Activated CD4-positive, alpha-beta T cell treated with anti-CD3 and anti-CD28 coated beads for 4 hours (primary cell): ENCODE measurements around the gene PLAAT2.
"Not testable (repeated sequence)": the region's sequence is repeated elsewhere in the genome, so short reads cannot be mapped to it uniquely, and the experiment has no call there.

Experiments used
- DNase-seq, 2 donors: peaks; one replicate each; pipeline ENCODE4 v3.0.0-alpha.2; 2020

The PLAAT2 gene

GRCh38 chr11:63574856-63575602, 11.8 kb upstream of the PLAAT2 start:
- no peak for DNase-seq

DNA sequence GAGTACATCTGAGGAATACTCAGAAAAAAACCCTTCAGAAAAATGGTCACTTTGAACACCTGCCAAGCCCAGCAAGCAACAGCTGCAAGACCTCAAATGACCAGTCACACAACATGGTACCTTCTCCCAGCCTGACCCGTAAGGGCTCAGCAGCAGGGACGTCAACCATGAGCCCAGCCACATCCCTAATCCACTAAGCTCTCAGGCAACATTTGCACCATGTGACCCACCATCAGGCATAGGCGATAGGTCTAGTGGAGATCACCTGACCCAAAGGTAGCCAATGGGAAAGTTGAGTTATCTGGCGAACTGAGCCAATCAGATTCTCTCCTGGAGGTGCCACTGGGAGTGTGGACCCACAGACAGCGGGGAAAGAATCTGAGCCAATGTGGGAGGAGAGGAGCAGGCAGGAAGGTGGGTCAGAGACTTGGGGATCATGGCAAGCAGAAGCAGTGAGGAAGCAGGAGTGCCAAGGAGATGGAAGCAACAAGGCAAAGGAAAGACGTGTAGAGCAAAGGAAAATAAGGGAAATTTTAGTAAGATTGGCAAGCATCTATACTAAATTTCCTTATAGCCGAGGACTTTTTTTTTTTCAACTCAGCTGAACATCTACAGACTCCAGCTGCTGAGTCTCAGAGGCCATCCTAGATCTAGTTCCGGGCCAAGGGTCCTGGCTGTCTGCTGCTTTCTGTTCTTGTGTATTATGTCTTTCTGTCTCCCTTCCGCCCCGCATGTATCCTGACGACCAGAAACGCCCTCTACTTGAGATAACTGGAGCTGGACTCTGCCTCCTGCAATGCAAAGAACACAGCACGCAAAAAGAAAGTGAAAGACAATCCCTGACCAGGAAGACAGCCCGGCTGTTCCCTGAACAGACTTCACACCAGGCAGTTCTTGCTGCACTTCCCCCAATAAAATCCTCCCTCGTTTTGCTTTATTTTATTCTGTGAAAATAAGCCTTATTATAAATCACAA, 11.0 kb upstream of the PLAAT2 start:
- peak; percentile 16 to 29 for DNase-seq

- DNase-seq = no peak
Observed at GRCh38 chr11:63572026-63572688, 9.0 kb upstream of the PLAAT2 start.

- no peak for DNase-seq
Observed at GRCh38 chr11:63569570-63569969, 6.4 kb upstream of the PLAAT2 start.

- peak; percentile 51 to 64 for DNase-seq
Observed at GRCh38 chr11:63567044-63567840, 4.1 kb upstream of the PLAAT2 start.

GRCh38 chr11:63564784-63565350, 1.7 kb upstream of the PLAAT2 start:
- DNase-seq = no peak

DNA sequence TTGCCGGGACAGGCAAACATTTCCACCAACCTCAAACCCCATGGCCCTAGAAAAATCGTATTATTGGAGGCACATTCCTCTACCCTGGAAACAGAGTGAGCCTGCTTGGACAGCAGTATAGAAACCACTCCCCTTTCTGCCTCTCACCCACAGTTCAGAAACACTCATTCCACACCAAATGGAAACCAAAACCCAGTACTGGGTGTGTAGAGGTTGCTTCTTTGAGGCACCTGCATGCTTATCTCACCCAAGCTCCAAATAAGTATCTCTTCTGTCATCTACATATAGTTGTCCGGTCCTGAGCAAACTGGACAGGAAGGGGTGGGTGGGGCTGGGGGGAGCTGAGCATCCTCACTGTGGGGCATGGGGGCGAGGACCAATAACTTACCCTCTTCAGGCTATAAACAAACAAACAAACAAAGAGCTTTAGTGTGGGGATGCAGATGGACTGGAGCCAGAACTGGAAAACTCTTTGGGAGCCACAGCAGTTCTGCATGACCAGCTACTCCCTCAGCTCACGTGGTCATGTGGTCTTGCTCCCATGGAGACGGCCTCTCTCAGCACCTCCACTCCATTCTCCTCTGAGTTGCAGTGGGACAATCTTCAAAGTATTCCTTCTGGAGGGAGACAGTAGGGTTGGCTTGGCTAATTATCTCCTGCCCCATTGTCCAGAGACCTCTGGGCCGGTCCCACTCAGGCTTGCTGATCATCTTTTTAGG, 1.0 kb upstream of the PLAAT2 start:
- DNase-seq = no peak

GRCh38 chr11:63560506-63561180, 2.5 kb downstream of the PLAAT2 start:
- DNase-seq = no peak

DNA sequence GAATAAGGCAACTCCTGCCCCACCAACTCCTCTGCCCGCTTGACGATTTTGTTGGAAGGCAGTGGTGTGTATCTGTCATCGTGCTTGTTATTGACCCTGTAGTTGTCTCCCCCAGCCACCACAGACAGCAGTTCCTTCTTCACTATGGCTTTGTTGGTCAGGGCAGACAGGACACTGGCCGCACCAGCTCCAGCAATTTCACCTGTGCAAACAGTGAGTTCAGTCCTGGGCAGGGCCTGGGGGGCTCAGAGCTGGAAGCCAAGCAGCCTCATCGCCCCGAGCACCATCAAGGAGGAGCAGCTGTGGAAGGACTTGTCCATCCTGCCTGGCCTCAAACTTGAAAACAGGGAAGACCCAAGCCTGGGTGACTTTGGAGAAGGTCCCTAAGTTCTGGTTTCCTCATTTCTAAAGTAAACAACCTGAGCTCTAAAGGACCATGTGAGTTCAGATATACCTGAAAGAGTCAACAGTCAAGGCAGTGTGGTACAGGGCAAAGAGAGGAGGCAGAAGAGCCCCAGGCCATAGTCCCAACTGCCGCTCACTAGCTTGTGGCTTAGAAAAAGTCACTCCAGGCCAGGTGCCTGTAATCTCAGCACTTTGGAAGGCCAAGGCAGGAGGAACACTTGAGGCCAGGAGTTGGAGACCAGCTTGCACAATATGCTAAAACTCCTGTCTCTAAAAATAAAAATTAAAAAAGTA, 4.6 kb downstream of the PLAAT2 start:
- no peak for DNase-seq

- DNase-seq = no peak
Observed at GRCh38 chr11:63557570-63557969, 5.6 kb downstream of the PLAAT2 start.

DNA sequence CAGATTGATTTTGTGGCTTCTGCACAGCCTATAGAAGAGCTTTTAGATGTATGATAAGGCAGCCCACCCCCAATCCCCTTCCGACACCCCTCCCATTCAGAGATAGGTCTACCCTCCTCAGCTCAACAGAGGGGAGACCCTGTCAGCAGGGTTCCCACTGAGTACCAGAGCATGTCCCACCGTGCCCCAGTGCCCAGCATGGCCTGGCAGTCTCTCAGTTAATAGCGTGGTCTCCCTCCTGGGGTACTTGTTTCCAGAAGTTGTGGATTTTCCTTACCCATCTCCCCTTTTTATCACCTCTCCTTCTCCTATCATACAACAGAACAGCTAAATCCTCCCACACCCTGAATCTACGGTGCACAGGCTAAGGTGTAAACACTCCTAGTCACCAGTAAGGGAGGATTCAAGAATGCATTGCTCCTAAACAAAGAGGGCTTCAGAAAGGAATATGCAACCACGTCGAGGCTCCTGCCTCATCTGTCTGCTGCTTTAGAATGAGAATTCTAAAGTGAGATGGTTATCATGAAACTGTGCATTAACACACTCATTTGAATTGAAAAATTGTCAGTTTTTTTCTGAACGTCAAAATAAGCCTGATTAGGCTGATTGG, 6.7 kb downstream of the PLAAT2 start:
- no peak for DNase-seq

DNA sequence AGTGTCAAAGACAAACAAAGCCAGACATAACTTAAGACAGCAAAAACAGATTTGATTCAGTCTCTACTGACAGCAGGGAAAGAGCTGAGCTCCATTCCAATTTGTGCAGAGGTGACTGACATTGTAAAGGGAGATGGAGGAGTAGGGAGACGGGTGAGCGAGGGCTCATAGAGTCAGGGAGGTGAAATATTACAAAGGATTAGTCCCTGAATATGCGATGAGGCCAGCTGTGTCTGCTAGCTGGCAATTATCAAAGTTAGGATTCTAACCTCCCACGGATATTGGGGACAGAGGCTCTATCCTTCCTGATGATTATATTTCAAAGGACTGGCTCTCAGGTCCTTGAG, 8.3 kb downstream of the PLAAT2 start:
- no peak for DNase-seq

GRCh38 chr11:63553759-63554158, 9.4 kb downstream of the PLAAT2 start:
- DNase-seq = peak; percentile 26 to 31

DNA sequence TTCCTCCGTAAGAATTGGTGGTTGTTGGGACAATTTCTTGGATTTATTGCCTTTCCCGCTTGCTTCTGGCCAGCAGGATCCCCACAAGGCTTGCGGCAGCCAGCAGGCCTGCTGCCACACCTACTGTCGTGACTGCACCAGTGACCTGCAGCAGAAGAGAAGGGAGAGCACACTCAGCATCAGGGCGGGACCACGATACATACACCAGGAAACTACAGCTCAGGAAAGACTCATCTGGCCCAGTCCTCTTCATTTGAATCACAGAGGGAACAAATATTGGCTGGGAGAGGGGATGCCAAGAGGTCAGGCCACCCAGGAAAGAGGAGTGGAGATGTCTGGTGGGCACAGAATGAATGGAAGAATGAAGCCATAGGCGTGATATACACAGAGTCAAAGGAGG, 10.3 kb downstream of the PLAAT2 start:
- no peak for DNase-seq

DNA sequence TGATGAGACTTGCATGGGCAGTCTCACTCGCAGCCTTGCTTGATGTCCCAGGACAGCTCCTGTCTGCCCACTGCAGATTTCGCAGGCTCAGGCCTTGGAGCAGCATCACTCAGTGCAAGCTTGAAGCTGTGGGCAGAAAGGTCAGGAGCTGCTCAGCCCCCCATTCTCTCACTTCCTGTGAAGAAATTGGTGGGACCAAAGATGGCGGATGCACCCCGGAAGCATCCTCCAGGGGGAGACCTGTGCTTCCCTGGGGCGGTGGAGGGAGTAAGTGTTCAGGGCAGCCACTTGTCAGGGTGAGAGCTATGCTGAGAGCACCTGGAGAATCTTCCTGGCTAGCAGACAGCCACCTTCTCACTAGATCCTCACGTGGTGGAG, 11.3 kb downstream of the PLAAT2 start:
- no peak for DNase-seq

DNA sequence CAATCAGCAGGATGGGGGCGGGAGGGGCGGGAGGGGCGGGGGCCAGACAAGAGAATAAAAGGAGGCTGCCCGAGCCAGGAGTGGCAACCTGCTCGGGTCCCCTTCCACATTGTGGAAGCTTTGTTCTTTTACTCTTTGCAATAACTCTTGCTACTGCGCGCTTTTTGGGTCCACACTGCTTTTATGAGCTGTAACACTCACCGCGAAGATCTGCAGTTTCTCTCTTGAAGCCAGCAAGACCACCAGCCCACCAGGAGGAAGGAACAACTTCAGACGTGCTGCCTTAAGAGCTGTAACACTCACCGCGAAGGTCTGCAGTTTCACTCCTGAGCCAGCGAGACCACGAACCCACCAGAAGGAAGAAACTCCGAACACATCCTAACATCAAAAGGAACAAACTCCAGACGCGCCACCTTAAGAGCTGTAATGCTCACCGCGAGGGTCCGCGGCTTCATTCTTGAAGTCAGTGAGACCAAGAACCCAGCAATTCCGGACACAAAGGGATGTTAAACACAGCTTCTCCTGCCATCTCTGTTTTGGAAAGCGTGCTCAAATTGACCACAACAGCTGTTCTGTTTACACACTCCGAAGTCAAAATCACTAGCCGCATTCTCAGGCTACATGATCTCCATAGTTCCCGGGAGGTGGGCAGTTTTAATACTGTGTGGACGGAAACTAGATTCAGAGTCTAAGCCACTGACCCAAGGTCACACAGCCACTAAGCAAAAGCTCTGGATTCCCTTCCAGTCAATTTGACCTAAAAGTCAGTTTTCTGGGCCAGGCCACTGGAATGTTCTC, 11.9 kb downstream of the PLAAT2 start:
- no peak for DNase-seq

GRCh38 chr11:63550156-63550700, 13.0 kb downstream of the PLAAT2 start:
- not testable (repeated sequence) for DNase-seq

DNA sequence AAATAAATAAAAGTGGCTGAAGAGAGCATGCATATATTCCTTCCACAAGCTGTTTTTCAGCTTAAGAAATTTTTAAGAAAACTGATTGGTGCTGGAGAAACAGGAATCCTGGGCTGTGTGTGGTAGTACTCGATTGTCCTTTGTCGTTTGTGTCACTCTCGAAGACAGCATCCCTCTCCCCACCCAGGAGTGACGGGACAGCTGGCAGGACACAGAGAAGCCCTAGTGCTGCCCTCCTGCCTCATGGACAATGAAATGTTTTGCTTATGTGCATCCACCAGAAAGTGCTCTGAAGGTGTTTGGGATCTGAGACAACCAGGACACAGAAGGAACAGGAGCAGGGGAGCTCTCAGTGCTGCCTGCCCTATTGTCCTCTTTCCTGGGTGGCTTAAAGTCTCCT, 13.8 kb downstream of the PLAAT2 start:
- no peak for DNase-seq

GRCh38 chr11:63548178-63548577, 15.0 kb downstream of the PLAAT2 start:
- no peak for DNase-seq
